DMS 273 (cell line): ENCODE data around the gene DCP2.

Source experiments
- DNase-seq: peaks from one replicate; lab custom pipeline; 2025; ENCODE audit not compliant: unreplicated experiment; lab: John Stamatoyannopoulos, UW

The DCP2 gene

GRCh38 chr5:113062869-113063508, 86.4 kb downstream of the DCP2 start:
- DNase-seq = no peak

- DNase-seq = no peak
These were observed 87.3 kb downstream of the DCP2 start for GRCh38 chr5:113063927-113064326.

- no peak for DNase-seq
These were observed 88.2 kb downstream of the DCP2 start for GRCh38 chr5:113064806-113065205.

- DNase-seq = no peak
These were observed 89.0 kb downstream of the DCP2 start for GRCh38 chr5:113065626-113066025.

GRCh38 chr5:113067635-113068344, 91.2 kb downstream of the DCP2 start:
- peak; percentile 87 for DNase-seq

GRCh38 chr5:113068559-113068958, 92.0 kb downstream of the DCP2 start:
- DNase-seq = peak; percentile 55
